A673 (cell line): ENCODE results near the gene REV3L. TPM values are rescaled to one million over a fixed set of nuclear protein-coding genes. Genes with fewer than 3 reads are reported as not detected.
A peak's percentile ranks its signal among the peaks of the same experiment; 100 is the strongest.

Experiments used
- BruUV-seq: library from RNA; stranded (reverse); fragments of 400-500 nt; replicated peaks from 2 replicates; lab custom pipeline; 2021; lab: Mats Ljungman, UMichigan
- CTCF ChIA-PET: fragments of 300-600 bp; sonication (Branson Sonifier 250); formaldehyde crosslinking; loops from one replicate; lab custom pipeline; 2022; ENCODE audit warnings: antibody characterized with exemption; lab: Charles Lee
- POLR2A ChIA-PET: fragments of 300-600 bp; sonication (Branson Sonifier 250); formaldehyde crosslinking; loops from one replicate; lab custom pipeline; 2022; ENCODE audit warnings: antibody characterized with exemption; ENCODE audit not compliant: low non-redundant PET; lab: Charles Lee
- DNase-seq: peaks from one replicate; pipeline ENCODE4 v3.0.0-alpha.2; 2015; ENCODE audit warnings: low spot score
- H3K27ac ChIP-seq: fragments of 200-600 bp; sonication (generic); 2 replicates; pipeline ENCODE4 v1.5.1; 2016; ENCODE audit warnings: mixed run types, low read depth, mild to moderate bottlenecking, mixed read lengths, antibody characterized with exemption, low read length; ENCODE audit not compliant: poor library complexity, severe bottlenecking
- H3K27me3 ChIP-seq: fragments of 200-600 bp; sonication (generic); replicated peaks from 2 replicates; pipeline ENCODE4 v1.6.1; 2017; ENCODE audit warnings: mixed run types, low read depth, mild to moderate bottlenecking, mixed read lengths, antibody characterized with exemption, low read length; ENCODE audit not compliant: insufficient read depth, poor library complexity
- H3K36me3 ChIP-seq: fragments of 200-600 bp; sonication (generic); 2 replicates; pipeline ENCODE4 v1.6.1; 2016; ENCODE audit warnings: mixed run types, mild to moderate bottlenecking, mixed read lengths, antibody characterized with exemption, low read length; ENCODE audit not compliant: insufficient read depth, poor library complexity, severe bottlenecking
- H3K4me1 ChIP-seq: fragments of 200-600 bp; sonication (generic); 2 replicates; pipeline ENCODE4 v1.6.1; 2017; ENCODE audit warnings: mixed run types, mild to moderate bottlenecking, mixed read lengths, antibody characterized with exemption, low read length; ENCODE audit not compliant: insufficient read depth, poor library complexity, severe bottlenecking
- H3K4me3 ChIP-seq: fragments of 200-600 bp; sonication (generic); 2 replicates; pipeline ENCODE4 v1.5.1; 2016; ENCODE audit warnings: low read depth, mixed run types, mild to moderate bottlenecking, mixed read lengths, low read length; ENCODE audit not compliant: poor library complexity, severe bottlenecking
- H3K9me3 ChIP-seq: fragments of 200-600 bp; sonication (generic); 2 replicates; pipeline ENCODE4 v1.6.1; 2016; ENCODE audit warnings: mixed run types, low read depth, mild to moderate bottlenecking, mixed read lengths, antibody characterized with exemption, low read length; ENCODE audit not compliant: poor library complexity, severe bottlenecking
- EZH2 ChIP-seq: fragments of 200-600 bp; sonication (generic); IDR thresholded peaks from 2 replicates; pipeline ENCODE4 v1.6.1; 2017; ENCODE audit warnings: borderline replicate concordance, low read depth, mild to moderate bottlenecking, mixed read lengths, antibody characterized with exemption, low read length; ENCODE audit not compliant: poor library complexity, severe bottlenecking
- intact Hi-C: fragments of 100-400 bp; cut with micrococcal nuclease; formaldehyde crosslinking; loops from one replicate; pipeline ENCODE4 v1.10.0; 2022; ENCODE audit not compliant: unreplicated experiment
- total RNA-seq: library from RNA; stranded (reverse); gene quantifications from 2 replicates; pipeline ENCODE4 v1.2.3, GENCODE V29; 2021
- TF ChIP-seq, protein P1 (sequence below): fragments of 300-800, 200-600 bp; sonication (generic); conservative IDR thresholded peaks from 2 replicates; pipeline ENCODE4 v1.5.1; 2017; ENCODE audit warnings: low read depth, mild to moderate bottlenecking, antibody characterized with exemption, low read length, moderate library complexity, mixed read lengths

Gene REV3L
- total RNA-seq, 1 experiment from 2014 or later: 24.0 TPM

DNA sequence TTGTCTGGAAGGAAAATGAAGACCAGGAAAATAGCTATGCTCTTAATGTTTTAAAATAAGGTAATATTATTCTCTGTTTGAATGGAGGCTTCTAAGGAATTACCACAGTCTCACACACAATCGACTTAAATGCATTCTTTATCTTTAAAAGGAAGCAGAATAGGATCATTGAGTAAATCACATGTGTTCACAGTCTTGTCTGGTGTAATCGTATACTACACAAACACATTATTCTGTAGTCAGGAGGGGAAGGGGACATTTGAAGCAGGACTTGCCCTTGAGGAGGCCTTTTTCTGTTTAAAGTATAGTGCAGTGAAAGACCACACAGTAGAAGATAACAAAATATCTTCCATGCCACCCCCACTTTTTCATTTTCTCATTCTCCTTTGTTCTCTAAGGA lies 20.6 kb upstream of the REV3L start:
- H3K27me3 ChIP-seq: no peaks in the 10 kb centered on the region
- H3K4me3 ChIP-seq: no peak overlapping the region
- BruUV-seq: no TSS peak
- no peaks in the 10 kb centered on the region for H3K36me3 ChIP-seq
- ChIA-PET CTCF (no interaction called here), POLR2A (no interaction called here)
- intact Hi-C loops: no loop called here
- no peak for DNase-seq
- TF ChIP-seq, protein P1, sequence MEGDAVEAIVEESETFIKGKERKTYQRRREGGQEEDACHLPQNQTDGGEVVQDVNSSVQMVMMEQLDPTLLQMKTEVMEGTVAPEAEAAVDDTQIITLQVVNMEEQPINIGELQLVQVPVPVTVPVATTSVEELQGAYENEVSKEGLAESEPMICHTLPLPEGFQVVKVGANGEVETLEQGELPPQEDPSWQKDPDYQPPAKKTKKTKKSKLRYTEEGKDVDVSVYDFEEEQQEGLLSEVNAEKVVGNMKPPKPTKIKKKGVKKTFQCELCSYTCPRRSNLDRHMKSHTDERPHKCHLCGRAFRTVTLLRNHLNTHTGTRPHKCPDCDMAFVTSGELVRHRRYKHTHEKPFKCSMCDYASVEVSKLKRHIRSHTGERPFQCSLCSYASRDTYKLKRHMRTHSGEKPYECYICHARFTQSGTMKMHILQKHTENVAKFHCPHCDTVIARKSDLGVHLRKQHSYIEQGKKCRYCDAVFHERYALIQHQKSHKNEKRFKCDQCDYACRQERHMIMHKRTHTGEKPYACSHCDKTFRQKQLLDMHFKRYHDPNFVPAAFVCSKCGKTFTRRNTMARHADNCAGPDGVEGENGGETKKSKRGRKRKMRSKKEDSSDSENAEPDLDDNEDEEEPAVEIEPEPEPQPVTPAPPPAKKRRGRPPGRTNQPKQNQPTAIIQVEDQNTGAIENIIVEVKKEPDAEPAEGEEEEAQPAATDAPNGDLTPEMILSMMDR: no peak
- no peak for TF ChIP-seq EZH2
- peaks cover 28% of the 10 kb centered on the region for H3K4me1 ChIP-seq
- H3K27ac ChIP-seq: peak overlapping the region; percentile 70
- no peaks in the 10 kb centered on the region for H3K9me3 ChIP-seq

DNA sequence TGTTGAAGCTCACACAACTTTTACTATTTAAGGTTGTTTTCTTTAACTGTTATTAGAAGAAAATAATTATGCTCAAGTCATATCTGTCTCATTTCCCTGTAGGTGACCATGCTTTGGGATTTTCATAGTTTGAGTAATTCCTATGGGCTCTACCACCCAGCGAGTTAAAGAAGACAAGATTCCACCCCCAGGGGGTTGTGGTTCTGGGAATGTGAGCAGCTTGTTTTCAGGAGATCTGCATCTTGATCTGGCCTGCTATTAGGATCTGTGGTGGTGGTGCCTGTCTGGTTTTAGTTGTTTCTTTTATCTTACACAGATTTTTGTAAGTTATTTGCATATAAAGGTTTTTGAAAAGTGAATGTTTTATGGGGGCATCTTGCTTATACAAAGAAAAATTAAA lies 20.2 kb upstream of the REV3L start:
- H3K4me3 ChIP-seq: no peak overlapping the region
- peaks cover 33% of the 10 kb centered on the region for H3K4me1 ChIP-seq
- H3K36me3 ChIP-seq: no peaks in the 10 kb centered on the region
- TF ChIP-seq, protein P1: no peak
- TF ChIP-seq EZH2: no peak
- H3K27ac ChIP-seq: peak overlapping the region; percentile 70
- peak; percentile 54 for DNase-seq
- BruUV-seq: no TSS peak
- ChIA-PET POLR2A (no interaction called here), CTCF (no interaction called here)
- intact Hi-C loops: no loop called here
- no peaks in the 10 kb centered on the region for H3K9me3 ChIP-seq
- H3K27me3 ChIP-seq: no peaks in the 10 kb centered on the region

DNA sequence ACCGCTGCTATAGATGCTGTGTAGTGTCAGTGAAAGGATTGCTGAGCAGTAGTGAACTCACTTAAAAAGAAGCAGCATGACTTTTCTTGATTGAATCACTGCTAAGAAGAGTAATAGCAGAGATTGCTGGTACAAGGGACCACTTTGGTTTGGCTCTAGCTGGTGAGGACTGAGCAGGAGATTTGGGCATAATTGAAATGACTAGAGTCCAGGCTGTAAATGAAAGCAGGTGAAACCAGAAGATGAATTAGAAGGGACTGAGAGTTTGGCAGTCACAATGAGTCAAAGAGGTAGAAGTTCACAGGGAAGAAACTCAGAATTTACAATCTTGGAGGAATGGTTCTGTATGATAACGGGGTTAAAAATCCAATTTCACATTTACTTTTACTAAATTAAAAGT lies 19.1 kb upstream of the REV3L start:
- H3K36me3 ChIP-seq: no peaks in the 10 kb centered on the region
- H3K27me3 ChIP-seq: no peaks in the 10 kb centered on the region
- TF ChIP-seq, protein P1: no peak
- TF ChIP-seq EZH2: no peak
- H3K9me3 ChIP-seq: no peaks in the 10 kb centered on the region
- H3K27ac ChIP-seq: no peak overlapping the region
- H3K4me3 ChIP-seq: no peak overlapping the region
- no TSS peak for BruUV-seq
- CTCF ChIA-PET: no interaction called here
- DNase-seq: no peak
- intact Hi-C loops: no loop called here
- POLR2A ChIA-PET: no interaction called here
- peaks cover 38% of the 10 kb centered on the region for H3K4me1 ChIP-seq
